ENCODE results near the gene ZNF580.

Gene ZNF580

GRCh38 chr19:55625004-55625326 lies 15.8 kb upstream of the ZNF580 start:
- DNase-seq = no peak

- DNase-seq = peak; percentile 68 to 82
Observed at GRCh38 chr19:55626350-55626749, 14.5 kb upstream of the ZNF580 start.

- DNase-seq = peak; percentile 87 to 93
Observed at GRCh38 chr19:55632463-55632834, 8.4 kb upstream of the ZNF580 start.

GRCh38 chr19:55633861-55634260 lies 6.9 kb upstream of the ZNF580 start:
- no peak for DNase-seq

GRCh38 chr19:55635334-55635717 lies 5.5 kb upstream of the ZNF580 start:
- peak; percentile 20 to 31 for DNase-seq

GRCh38 chr19:55635856-55636440 lies 4.9 kb upstream of the ZNF580 start:
- no peak for DNase-seq

- DNase-seq = no peak
Observed at GRCh38 chr19:55636723-55637122, 4.1 kb upstream of the ZNF580 start.

GRCh38 chr19:55637534-55637933 lies 3.3 kb upstream of the ZNF580 start:
- no peak for DNase-seq

- peak; percentile 67 to 70 for DNase-seq
Observed at GRCh38 chr19:55638864-55639359, 1.9 kb upstream of the ZNF580 start.

- DNase-seq = peak; percentile 80 to 85
Observed at GRCh38 chr19:55640043-55640576, 692 bp upstream of the ZNF580 start.

GRCh38 chr19:55641426-55642152 lies 787 bp downstream of the ZNF580 start:
- peak in 1 of 2 donors; percentile 42 for DNase-seq

GRCh38 chr19:55642153-55643002 lies 1.6 kb downstream of the ZNF580 start:
- no peak for DNase-seq

- peak; percentile 74 to 82 for DNase-seq
Observed at GRCh38 chr19:55643003-55643886, 2.4 kb downstream of the ZNF580 start, which contains the start of gene ZNF581. Gene ZNF581, plus strand, starts transcription at chr19:55643649. Its CDS starts 923 bp downstream, at chr19:55644572.

GRCh38 chr19:55643887-55644176 lies 3.0 kb downstream of the ZNF580 start:
- DNase-seq = no peak

GRCh38 chr19:55644191-55644833 lies 3.5 kb downstream of the ZNF580 start:
- no peak for DNase-seq

GRCh38 chr19:55644842-55645511 lies 4.2 kb downstream of the ZNF580 start:
- no peak for DNase-seq

GRCh38 chr19:55645512-55645881 lies 4.7 kb downstream of the ZNF580 start:
- no peak for DNase-seq

- no peak for DNase-seq
Observed at GRCh38 chr19:55646889-55647731, 6.3 kb downstream of the ZNF580 start.

- DNase-seq = peak; percentile 41 to 48
Observed at GRCh38 chr19:55647732-55648584, 7.2 kb downstream of the ZNF580 start, which contains the start of gene CCDC106. Gene CCDC106, plus strand, starts transcription at chr19:55648212. Its CDS starts 835 bp downstream, at chr19:55649047.

All from CD4-positive, alpha-beta T cell treated with Interleukin-1 beta for 1 hour (primary cell).